B cell (primary cell): ENCODE results near the gene C12orf60. TPM values are rescaled to one million over a fixed set of nuclear protein-coding genes. Genes with fewer than 3 reads are reported as not detected.

ENCODE experiments used
- ATAC-seq: fragments of 200-7000 bp; cut with Tn5 transposase; one replicate; pipeline ENCODE4 v1.10.0; 2021; ENCODE audit warnings: low read depth, mild to moderate bottlenecking, moderate number of reproducible peaks, moderate library complexity
- CTCF ChIA-PET: fragments of 350-600 bp; sonication (Branson Sonifier 250); formaldehyde crosslinking; loops from one replicate; lab custom pipeline; 2021; ENCODE audit warnings: antibody characterized with exemption, inconsistent platforms; lab: Charles Lee
- POLR2A ChIA-PET: fragments of 350-600 bp; sonication (Branson Sonifier 250); formaldehyde crosslinking; loops from one replicate; lab custom pipeline; 2021; ENCODE audit warnings: antibody characterized with exemption; lab: Charles Lee
- DNase-seq: peaks from one replicate; pipeline ENCODE4 v3.0.0; 2013
- H2AFZ ChIP-seq: 2 replicates; pipeline ENCODE4 v1.6.1; 2012; ENCODE audit warnings: mild to moderate bottlenecking, low read depth, low read length; ENCODE audit not compliant: insufficient read depth, poor library complexity, severe bottlenecking
- H3K27ac ChIP-seq, 2 donors: 1 replicate in 1 of 2; 2 replicates in 1 of 2; pipeline ENCODE4 v1.5.1; 2012 to 2013; ENCODE audit warnings: low read length in 2 of 2, mild to moderate bottlenecking in 2 of 2, moderate library complexity in 1 of 2
- H3K27me3 ChIP-seq, 4 experiments: fragments of 200-600 bp in 1 of 4; sonication (generic) in 1 of 4; replicated peaks in 1 of 4; 1 replicate in 2 of 4; 2 replicates in 2 of 4; pipeline versions ENCODE4 v1.6.1 to v1.7.0; 2013 to 2016; ENCODE audit warnings: low read length in 3 of 4, mild to moderate bottlenecking in 2 of 4, mixed read lengths in 1 of 4, moderate library complexity in 1 of 4; ENCODE audit not compliant: insufficient read depth in 4 of 4, control insufficient read depth in 3 of 4; ENCODE audit errors: control extremely low read depth in 1 of 4
- H3K36me3 ChIP-seq, 2 experiments: replicated peaks in 1 of 2; 1 replicate in 1 of 2; 2 replicates in 1 of 2; pipeline versions ENCODE4 v1.6.1 to v1.7.1; 2013; ENCODE audit warnings: low read length in 1 of 2; ENCODE audit not compliant: insufficient read depth in 2 of 2, control insufficient read depth in 1 of 2; ENCODE audit errors: control extremely low read depth in 1 of 2, extremely low read depth in 1 of 2
- H3K4me1 ChIP-seq, 2 donors: fragments of 200-600 bp in 1 of 2; sonication (generic) in 1 of 2; 1 replicate in 1 of 2; 2 replicates in 1 of 2; pipeline versions ENCODE4 v1.5.1 to v1.6.1; 2013 to 2017; ENCODE audit warnings: low read length in 2 of 2; ENCODE audit not compliant: control insufficient read depth in 2 of 2, insufficient read depth in 2 of 2
- H3K4me2 ChIP-seq: replicated peaks from 2 replicates; pipeline ENCODE3; 2012; ENCODE audit warnings: mild to moderate bottlenecking, low read depth, low read length; ENCODE audit not compliant: poor library complexity, severe bottlenecking
- H3K4me3 ChIP-seq, 5 experiments: fragments of 200-600 bp in 1 of 5; sonication (generic) in 1 of 5; 1 replicate in 3 of 5; 2 replicates in 2 of 5; pipeline versions ENCODE4 v1.5.1 to v1.7.0; 2011 to 2016; ENCODE audit warnings: low read length in 4 of 5, mild to moderate bottlenecking in 4 of 5, low read depth in 2 of 5, control low read depth in 1 of 5, moderate library complexity in 1 of 5; ENCODE audit not compliant: insufficient read depth in 1 of 5; ENCODE audit errors: control extremely low read depth in 1 of 5, extremely low read depth in 1 of 5
- H3K79me2 ChIP-seq: fragments of 200-600 bp; sonication (generic); one replicate; pipeline ENCODE4 v1.6.0; 2016; ENCODE audit warnings: low read length; ENCODE audit not compliant: control insufficient read depth, insufficient read depth
- H3K9ac ChIP-seq: fragments of 200-600 bp; sonication (generic); 2 replicates; pipeline ENCODE4 v1.6.1; 2017; ENCODE audit warnings: mild to moderate bottlenecking, low read length, moderate library complexity
- H3K9me3 ChIP-seq, 3 donors: one replicate each; pipeline versions ENCODE4 v1.6.1 to v1.7.1; 2013; ENCODE audit warnings: low read length in 2 of 3; ENCODE audit not compliant: control insufficient read depth in 2 of 3, insufficient read depth in 1 of 3; ENCODE audit errors: control extremely low read depth in 1 of 3
- H4K20me1 ChIP-seq: 2 replicates; pipeline ENCODE4 v1.6.0; 2012; ENCODE audit warnings: mild to moderate bottlenecking, low read length; ENCODE audit not compliant: insufficient read depth, control insufficient read depth, poor library complexity, severe bottlenecking
- H3K27ac Mint-ChIP-seq: one replicate; pipeline ENCODE4 v1.8.0; 2021; ENCODE audit warnings: mixed read lengths
- H3K27me3 Mint-ChIP-seq: one replicate; pipeline ENCODE4 v1.8.0; 2021; ENCODE audit warnings: mixed read lengths
- H3K4me1 Mint-ChIP-seq: one replicate; pipeline ENCODE4 v1.8.0; 2021; ENCODE audit warnings: mixed read lengths
- H3K4me3 Mint-ChIP-seq: one replicate; pipeline ENCODE4 v1.8.0; 2021; ENCODE audit warnings: mixed read lengths
- H3K9me3 Mint-ChIP-seq: one replicate; pipeline ENCODE4 v1.8.0; 2022; ENCODE audit warnings: mixed read lengths; ENCODE audit not compliant: insufficient read depth
- CTCF ChIP-seq: fragments of 200-600 bp; IDR thresholded peaks from one replicate; pipeline ENCODE4 v1.8.0; 2022; ENCODE audit warnings: antibody characterized with exemption, mild to moderate bottlenecking
- EZH2 ChIP-seq: IDR thresholded peaks from 2 replicates; pipeline ENCODE4 v1.6.1; 2012; ENCODE audit warnings: borderline replicate concordance, low read depth, mild to moderate bottlenecking, moderate library complexity, low read length; ENCODE audit not compliant: insufficient read depth, poor library complexity, severe bottlenecking
- WGBS: methylation state at CpG from one replicate; pipeline ENCODE4 v1.1.5; 2013; ENCODE audit warnings: missing lambda C conversion rate; ENCODE audit not compliant: insufficient coverage; 5-methylcytosine and 5-hydroxymethylcytosine counted together
- intact Hi-C: fragments of 100-400 bp; cut with micrococcal nuclease; formaldehyde crosslinking; loops from one replicate; pipeline ENCODE4 v1.10.0; 2022
- polyA plus RNA-seq: library from polyadenylated mRNA; depleted of rRNA; stranded (reverse); fragments of >200 nt; gene quantifications from 2 replicates; pipeline ENCODE4 v1.2.3, GENCODE V29; 2012
- total RNA-seq, 2 donors: library from RNA; stranded (reverse); fragments of 120-200 nt in 1 of 2; gene quantifications; 1 replicate in 1 of 2; 2 replicates in 1 of 2; pipeline versions ENCODE4 v1.2.3 to v1.2.4, GENCODE V29; 2013 to 2022

C12orf60 gene
- total and polyA plus RNA-seq, 2 donors (not counting 1 experiment from before 2014, with no cell fraction given) = 0.25 to 1.2 TPM

- Histone ChIP-seq H4K20me1 (no peaks in the 10 kb centered on the region), H3K4me3 (peak overlapping the region; percentile 89 to 99 (median 93)), H3K27me3 (no peaks in the 10 kb centered on the region), H3K9me3 (no peaks in the 10 kb centered on the region), H2AFZ (peak overlapping the region; percentile 93), H3K4me1 (peaks cover 13 to 17% of the 10 kb centered on the region in 2 donors), H3K36me3 (peaks cover 14 to 27% of the 10 kb centered on the region in 2 experiments), H3K4me2 (peak overlapping the region; percentile 81), H3K27ac (peak overlapping the region; percentile 98), H3K79me2 (peaks cover 57% of the 10 kb centered on the region), H3K9ac (peak overlapping the region; percentile 98)
- intact Hi-C loops = loop anchor here (1.0 kb wide), 4 partner anchors 28 to 563 kb away; partner anchors contain the start of gene ARHGDIB
- ATAC-seq (no peak), DNase-seq (no peak)
- ChIA-PET CTCF (interaction anchor here (0.7 to 3.1 kb wide), 6 partner anchors 29 to 618 kb away, joined by 3 to 19 read pairs (median 3); partner anchors contain the start of gene RERG), POLR2A (interaction anchor here (1.2 to 3.3 kb wide), 3 partner anchors 22 to 32 kb away, joined by 4 to 41 read pairs (median 17); a partner anchor contains a TSS)
- no peaks in the 10 kb centered on the region for H3K27me3 Mint-ChIP-seq
- H3K4me1 Mint-ChIP-seq = peaks cover 11% of the 10 kb centered on the region
- 0% methylated on average over 4 of the region's 7 CpGs for WGBS
- TF ChIP-seq CTCF (no peak), EZH2 (no peak)
- H3K27ac Mint-ChIP-seq = no peak overlapping the region
- no peak overlapping the region for H3K4me3 Mint-ChIP-seq
- H3K9me3 Mint-ChIP-seq = no peaks in the 10 kb centered on the region
These were observed 804 bp upstream of the C12orf60 start for GRCh38 chr12:14802721-14803010.

GRCh38 chr12:14803830-14804160 lies 325 bp downstream of the C12orf60 start:
- no peak overlapping the region for H3K27ac Mint-ChIP-seq
- TF ChIP-seq CTCF = no peak
- no peak for TF ChIP-seq EZH2

More at GRCh38 chr12:14803830-14804160, 325 bp downstream of the C12orf60 start:
- peak overlapping the region; percentile 81 for H3K4me2 ChIP-seq
- peak overlapping the region; percentile 89 to 99 (median 93) for H3K4me3 ChIP-seq
- peaks cover 65% of the 10 kb centered on the region for H3K79me2 ChIP-seq
- WGBS = 0% methylated on average over 2 of the region's 12 CpGs
- H3K27me3 ChIP-seq = no peaks in the 10 kb centered on the region
- H3K4me1 ChIP-seq = peaks cover 13 to 17% of the 10 kb centered on the region in 2 donors
- no peak overlapping the region for H3K4me3 Mint-ChIP-seq
- POLR2A ChIA-PET = interaction anchor here (0.6 to 3.3 kb wide), 5 partner anchors 23 to 550 kb away, joined by 3 to 41 read pairs (median 5); a partner anchor contains a TSS
- no peaks in the 10 kb centered on the region for H4K20me1 ChIP-seq
- H3K27ac ChIP-seq = peak overlapping the region; percentile 98
- H3K9me3 Mint-ChIP-seq = no peaks in the 10 kb centered on the region
- H3K9ac ChIP-seq = peak overlapping the region; percentile 98
- H2AFZ ChIP-seq = peak overlapping the region; percentile 93
- CTCF ChIA-PET = interaction anchor here (1.2 to 3.1 kb wide), 3 partner anchors 22 to 188 kb away, joined by 3 to 19 read pairs (median 7); a partner anchor contains a TSS
- DNase-seq = no peak
- intact Hi-C loops = loop anchor here (1.0 kb wide), 4 partner anchors 29 to 564 kb away; partner anchors contain the start of gene ARHGDIB
- no peaks in the 10 kb centered on the region for H3K9me3 ChIP-seq
- ATAC-seq = peak; percentile 1
- H3K36me3 ChIP-seq = peaks cover 7 to 16% of the 10 kb centered on the region in 2 experiments
- no peaks in the 10 kb centered on the region for H3K27me3 Mint-ChIP-seq
- H3K4me1 Mint-ChIP-seq = peaks cover 11% of the 10 kb centered on the region
